Erythroblast (primary cell): Measurements from ENCODE around the gene WDR73.
"Not testable (repeated sequence)": the region's sequence is repeated elsewhere in the genome, so short reads cannot be mapped to it uniquely, and the experiment has no call there.

ENCODE experiments used
- GATA1 ChIP-seq: IDR thresholded peaks from 2 replicates; pipeline ENCODE4 v1.6.1; 2011; ENCODE audit warnings: low read depth, mild to moderate bottlenecking, control low read depth, low read length, moderate library complexity
- POLR2A ChIP-seq: IDR thresholded peaks from 2 replicates; pipeline ENCODE4 v1.6.1; 2011; ENCODE audit warnings: mild to moderate bottlenecking, low read length

- not testable (repeated sequence) for TF ChIP-seq POLR2A, GATA1
Observed at GRCh38 chr15:84686446-84686845, 32.4 kb upstream of the WDR73 start.
